GM19438 (cell line): Measurements from ENCODE around the gene GALNT18.

Source experiments
- ATAC-seq: cut with Tn5 transposase; IDR thresholded peaks from one replicate; pipeline ENCODE4 v1.9.1; 2021; ENCODE audit warnings: low read depth; ENCODE audit not compliant: unreplicated experiment

Gene GALNT18

DNA sequence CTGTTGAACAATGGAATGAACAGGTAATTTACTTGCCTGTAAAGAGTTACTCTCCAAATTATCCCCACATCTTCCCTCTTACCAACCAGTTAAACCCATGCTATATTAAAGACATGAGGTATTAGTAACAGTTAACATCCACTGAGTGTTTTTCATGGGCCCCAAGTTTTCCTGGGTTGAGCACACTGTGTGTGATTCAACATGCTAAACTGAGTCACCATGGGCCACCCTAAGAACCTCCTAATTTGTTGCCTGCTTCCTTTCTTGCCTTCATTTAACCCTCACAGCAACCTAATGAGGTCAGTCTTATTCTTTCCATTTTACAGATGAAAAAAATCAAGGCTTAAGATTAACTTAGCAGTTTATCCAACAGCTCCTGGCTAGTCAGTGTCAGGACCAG is 51.0 kb downstream of the GALNT18 start:
- ATAC-seq = no peak

DNA sequence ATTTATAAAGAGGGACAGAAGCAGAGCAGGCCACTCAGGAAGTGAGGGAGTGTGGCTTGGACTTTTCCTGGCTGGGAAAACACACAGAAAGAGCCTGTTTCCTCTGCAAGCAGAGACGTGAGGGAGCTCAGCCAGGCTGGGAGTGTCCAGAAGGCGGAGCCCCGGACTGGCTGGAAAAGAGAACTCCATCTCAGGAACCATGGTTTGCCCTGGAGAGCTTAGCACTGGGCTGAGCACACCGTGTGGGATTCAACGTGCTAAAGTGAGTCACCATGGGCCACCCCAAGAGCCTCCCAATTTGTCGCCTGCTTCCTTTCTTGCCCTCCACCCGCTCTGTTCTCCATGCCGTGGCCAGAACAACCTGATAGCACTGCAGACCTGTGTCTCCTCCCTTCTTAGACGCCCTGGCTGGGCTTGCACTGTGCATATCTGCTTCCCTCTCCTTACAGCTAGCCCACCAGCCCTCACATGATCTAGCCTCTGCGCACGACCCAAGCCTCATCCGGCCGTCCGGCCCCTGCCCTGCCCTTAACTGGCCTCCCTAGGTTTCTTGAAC is 51.8 kb downstream of the GALNT18 start:
- no peak for ATAC-seq

DNA sequence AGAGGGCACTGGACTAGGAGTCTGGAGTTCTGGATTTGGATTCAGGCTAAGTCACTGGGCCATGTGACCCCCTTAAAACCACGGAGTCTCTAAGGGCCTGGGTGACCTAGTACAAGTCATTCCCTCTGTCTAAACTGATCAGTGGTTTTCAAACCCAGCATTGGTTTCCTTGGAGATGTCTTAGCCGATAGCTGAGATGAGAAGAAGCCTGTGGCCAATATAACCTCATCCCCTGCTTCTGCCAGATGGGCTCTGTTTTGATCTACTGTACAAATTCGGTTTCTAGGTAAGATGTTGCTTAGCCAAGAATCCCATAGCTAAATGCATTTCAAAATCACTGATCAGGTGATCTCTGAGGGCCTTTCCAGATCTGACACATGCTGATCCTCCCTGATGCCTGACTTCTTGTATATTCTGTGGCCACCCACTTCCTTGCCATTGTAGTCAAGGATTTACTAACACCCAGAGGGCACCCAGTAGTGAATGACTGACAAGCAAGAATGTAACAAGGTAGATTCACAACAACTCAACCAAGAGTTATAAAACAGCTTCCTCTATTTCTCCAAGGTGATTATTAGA is 53.1 kb downstream of the GALNT18 start:
- no peak for ATAC-seq

DNA sequence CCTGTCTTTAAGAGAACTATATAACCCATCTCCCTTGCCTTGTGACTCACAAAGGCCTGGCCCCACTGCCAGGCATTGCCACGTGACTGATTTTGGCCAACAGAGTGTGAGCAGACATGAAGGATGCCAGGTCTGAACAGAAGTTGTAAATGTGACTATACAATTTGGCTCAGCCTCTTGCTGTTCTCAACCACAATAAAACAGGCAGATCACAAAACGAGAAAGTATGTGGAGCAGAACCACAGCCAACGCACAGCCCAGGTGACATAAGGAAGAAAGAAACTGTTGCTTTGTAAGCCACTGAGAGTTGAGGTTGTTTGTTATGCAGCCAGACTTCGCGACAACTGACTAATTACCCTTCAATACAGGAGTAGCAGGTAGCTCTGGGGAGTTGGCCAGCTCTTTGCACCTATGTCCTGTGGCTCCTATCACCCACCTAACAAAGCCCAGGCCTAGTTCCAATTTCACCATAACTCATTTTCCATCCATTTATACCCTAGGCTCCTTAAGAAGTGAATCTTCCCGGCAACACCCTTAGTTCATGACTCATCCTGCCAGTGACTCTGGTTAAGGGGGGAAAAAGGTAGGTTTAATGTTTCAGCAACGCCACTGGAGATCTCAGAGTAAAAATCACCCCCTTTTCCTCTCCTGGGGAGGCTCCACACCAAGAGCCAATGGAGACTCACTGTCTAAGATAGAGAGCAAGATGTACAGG is 53.7 kb downstream of the GALNT18 start:
- no peak for ATAC-seq

DNA sequence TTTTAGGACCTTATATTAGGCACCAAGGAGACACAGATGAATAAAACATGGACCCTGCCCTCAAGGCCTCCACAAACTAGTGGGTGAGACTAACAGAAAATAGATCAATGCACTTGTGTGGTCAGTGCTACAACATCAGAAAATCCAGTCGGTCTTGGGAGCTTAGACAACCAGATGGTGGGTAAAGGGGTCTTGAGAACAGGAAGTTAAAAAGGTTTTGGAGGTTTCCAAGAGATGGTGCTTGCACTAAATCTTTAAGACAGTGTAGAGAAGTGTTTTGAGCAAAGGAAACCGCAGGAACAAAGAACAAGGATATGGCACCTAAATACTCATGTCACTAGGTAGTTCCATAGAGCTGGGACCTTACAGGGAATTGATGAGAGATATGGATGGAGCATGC is 56.2 kb downstream of the GALNT18 start:
- ATAC-seq = no peak

DNA sequence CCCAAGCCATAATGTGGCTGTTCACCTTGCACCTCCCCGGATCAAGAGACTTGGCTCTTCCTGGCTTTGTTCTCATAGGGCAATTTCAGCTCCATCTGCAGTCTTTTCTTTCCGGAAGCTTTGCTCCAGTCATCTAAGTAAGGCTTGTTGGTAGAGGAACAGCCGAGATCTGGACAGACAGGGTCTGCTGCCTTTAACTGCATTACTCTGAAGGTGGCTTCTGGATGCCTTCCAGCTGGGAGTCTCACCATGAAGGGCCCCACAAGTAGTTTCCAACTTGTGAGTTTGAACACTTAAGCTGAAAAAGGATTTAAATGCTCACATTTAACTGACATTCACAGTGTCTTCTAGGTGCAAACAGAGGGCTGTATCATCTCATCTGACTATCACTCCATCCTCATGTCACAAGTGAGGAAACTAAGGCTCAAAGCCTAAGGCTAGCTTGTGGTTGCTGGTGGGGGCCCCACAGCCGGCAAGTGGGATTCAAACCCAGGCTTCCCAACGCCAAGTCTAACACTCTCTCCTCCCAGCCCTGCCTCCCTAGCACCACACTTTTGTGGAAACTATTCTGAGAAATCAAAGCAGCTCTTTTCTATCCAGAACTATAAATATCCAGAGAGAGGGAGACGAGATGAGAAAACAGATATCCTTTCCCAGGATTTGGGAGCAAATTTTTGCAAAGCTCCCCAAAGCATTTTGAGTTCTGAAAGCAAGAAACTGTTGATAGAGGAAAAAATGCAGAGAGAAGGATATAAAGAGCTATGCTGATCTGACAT is 58.4 kb downstream of the GALNT18 start:
- ATAC-seq = no peak

DNA sequence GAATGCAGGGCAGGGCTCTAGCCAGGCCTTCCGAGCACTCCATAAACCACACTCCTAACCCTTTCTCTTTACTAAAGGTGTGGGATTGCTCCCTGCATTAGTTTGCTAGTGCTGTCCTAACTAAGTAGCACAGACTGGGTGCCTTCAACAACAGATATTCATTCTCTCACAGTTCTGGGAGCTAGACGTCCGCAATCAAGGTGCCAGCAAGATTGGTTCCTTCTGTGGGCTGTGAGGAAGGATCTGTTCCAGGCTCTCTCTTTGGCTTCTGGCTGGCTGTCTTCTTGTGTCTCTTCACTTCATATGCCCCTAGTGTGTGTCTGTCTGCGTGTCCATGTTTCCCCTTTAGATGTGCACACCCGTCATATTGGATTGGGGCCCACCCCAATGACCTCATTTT is 59.8 kb downstream of the GALNT18 start:
- no peak for ATAC-seq

DNA sequence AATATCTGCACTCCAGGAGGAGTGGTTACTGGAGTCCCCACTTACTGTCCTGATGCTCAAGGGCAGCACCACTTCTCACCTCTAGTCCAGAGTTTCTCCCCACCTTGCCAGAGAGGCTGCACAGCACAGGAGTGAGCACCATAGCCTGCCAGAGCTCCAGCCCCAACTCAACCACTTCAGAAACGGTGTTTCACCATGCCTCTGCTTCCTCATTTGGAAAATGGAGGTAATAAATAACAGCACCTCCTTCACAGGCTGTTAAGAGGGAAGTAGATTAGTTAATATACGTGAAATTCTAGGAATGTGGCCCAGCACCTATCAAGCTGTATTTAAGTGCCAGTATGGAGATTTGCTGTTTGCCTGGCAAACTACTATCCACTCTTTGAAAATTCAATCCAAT is 63.0 kb downstream of the GALNT18 start:
- no peak for ATAC-seq

DNA sequence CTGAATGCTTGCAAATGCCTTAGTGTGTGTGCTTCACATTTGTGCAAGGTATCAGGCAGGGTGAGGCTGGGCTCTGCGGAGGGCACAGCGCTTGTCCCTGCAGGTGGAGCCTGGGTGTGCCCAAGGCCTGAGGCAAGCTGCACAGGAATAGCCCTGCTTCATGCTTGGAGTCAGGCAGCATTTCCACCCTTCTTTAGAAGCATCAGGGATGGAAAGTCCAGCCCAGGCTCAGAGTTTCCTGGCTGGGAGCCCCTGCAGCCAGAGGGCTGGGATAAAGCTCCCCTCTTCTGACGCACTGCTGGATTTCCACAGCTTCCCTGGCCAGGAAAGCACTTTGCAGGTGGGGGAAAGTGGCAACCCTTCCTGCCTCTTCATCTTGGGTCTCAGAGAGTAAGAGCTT is 63.4 kb downstream of the GALNT18 start:
- no peak for ATAC-seq

DNA sequence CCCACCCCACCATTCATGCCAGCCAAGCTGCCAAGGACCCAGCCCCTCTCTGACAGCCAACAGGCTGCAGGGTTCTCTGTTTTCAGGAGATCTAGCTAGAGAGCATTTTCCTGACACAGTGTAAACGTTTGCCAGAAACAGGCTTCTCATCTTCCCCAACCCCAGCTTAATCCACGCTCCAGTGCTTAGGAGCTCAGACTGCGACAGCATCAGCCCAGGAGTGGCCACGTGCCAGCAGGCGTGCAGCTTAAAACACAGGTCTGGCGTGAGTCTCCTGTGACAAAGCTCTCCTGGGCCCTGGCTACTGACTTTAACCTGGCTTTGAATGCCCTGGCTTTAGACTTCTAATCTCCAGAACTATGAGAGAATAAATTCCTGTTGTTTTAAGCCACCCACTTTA is 66.6 kb downstream of the GALNT18 start:
- ATAC-seq = no peak

DNA sequence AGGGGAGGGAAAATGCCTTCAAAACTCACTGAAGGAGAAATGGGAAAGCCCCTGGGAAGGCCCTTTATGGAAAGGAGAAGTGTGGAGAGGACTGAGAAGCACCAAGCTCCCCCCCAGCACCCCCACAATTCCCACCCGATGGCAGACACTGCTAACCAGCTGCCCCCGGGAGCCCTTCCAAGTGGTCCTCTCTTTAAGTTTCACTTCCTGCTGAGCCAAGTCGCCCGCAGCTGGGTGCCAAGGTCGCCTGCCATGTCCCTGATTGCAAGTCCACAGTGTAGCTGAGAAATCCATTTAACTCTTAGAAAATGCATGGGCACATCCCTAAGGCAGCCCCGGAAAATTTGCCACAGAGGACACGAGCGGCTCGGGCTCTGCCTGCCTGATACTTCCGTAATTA is 68.2 kb downstream of the GALNT18 start:
- ATAC-seq = no peak

DNA sequence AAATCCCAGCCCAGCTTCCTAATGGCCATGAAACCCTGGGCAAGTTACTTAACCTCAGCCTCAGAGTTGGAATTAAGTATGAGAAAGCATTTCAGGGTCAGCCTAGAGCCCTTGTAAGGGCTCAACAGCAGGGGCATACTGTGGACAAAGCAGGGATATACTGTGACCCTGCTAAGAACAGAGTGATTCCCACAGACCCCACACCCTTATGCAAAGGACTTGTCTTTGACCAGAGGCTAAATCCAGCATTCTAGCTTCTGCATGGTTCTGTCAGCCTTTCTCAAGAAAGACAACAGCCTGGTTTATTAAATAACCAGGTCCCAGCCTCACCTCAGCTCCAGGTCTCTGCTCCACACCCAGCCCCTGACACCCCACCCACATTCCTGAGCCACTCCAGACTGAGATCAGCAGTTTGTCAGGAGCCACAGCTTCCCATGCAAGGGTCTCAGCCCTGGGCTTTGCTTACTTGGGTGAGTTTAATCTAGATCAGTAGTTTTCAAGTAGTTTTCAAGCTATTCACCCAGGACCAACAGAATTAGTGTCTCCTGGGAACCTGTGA is 69.2 kb downstream of the GALNT18 start:
- ATAC-seq = no peak

DNA sequence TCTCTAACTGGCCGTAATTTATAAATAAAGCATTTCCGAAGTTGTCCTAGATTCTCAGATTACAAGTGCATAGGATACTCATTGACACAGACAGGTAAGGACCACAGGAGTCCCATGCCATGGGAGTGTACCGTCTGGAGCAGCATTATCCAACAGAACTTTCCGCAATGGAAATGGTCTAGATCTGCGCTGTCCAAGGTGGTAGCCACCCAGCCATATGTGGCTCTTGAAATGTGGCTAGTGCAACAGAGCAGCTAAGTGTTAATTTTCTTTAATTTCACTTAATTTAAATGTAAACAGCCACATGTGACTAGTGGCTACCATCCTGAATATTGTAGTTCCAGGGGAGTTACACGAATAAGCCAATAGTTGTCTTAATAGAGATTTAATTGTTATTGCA is 71.3 kb downstream of the GALNT18 start:
- no peak for ATAC-seq

DNA sequence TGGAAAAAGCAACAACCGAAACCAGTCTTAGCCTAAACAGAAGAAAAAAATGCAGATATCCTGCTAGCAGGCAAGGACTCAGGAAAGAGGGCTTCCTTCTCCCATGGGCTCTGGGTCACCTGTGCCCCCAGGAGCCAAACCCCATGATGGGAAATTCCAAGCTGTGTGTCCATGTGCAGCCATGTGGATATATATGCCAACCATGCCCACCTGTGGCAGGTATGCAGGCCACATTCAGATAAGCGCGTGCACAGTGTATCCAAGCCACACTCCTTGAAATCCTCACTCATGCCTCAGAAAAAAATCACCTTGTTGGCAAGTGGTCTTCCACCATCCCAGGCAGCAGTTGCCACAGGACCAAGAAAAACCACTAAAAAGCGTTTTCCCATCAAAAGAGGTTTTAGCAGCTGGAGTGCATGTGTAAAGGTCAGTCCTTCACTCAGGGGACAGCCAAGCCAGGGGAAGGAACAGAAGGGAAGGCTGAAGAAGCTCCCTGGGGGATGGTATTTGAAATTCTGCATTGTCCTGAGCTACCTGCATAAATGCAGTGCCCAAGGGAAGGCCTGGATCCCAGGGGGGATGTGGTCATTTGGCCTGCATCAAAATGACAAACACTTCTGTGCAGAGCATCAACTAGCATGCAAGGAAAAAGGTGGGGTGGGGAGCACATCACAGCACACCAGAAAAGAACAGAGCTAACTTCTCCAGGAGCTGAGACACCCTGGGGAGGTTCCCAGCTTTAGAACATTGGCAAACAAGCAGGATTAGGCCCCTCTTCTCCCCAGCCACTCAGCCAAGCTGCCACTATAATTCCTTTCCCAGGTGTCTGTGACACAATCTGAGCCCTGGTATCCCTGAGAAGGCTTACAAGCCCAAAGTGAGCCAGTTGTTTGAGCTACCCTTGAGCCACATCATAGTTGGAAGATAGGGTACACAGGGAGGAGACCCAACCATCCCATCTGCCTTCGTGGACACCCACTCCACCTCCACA is 76.2 kb downstream of the GALNT18 start:
- ATAC-seq = no peak

DNA sequence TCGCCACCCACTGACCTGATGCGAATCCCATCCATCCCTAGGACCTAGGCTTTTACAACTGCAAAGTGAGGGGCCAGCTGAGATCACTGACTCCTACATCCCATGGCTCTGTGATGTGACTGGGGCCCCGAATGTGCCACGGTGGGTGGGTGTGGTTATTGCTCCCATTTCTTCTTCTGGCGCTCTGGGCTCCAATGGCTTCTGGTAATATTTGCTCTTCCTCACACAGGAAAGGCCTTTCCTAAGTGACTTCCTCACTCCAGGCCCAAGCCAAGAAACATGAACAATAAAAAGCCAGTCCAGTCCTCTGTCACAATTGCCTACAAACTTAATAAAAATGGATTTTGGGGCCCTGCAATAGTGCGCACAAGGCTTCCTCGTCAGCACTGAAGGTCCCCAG is 78.1 kb downstream of the GALNT18 start:
- no peak for ATAC-seq

DNA sequence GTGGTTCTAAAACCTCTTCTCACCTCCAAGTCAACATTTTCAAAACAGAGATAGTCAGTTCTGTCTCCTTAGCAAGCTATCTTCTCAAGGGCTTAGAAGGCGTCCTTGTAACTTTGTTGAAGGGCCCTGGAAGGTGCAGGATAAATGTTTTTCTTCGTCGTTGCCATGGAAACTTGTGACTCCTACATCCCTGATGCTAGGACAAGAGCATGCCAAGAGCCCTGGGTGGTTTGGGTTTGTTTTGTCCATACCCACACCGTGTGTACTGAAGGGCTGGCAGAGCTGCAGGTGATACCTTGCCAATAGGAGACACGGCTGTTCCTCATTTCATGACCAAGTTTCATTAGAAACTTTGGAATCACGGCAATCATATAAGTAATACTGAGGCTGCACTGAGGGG is 81.6 kb downstream of the GALNT18 start:
- ATAC-seq = no peak

DNA sequence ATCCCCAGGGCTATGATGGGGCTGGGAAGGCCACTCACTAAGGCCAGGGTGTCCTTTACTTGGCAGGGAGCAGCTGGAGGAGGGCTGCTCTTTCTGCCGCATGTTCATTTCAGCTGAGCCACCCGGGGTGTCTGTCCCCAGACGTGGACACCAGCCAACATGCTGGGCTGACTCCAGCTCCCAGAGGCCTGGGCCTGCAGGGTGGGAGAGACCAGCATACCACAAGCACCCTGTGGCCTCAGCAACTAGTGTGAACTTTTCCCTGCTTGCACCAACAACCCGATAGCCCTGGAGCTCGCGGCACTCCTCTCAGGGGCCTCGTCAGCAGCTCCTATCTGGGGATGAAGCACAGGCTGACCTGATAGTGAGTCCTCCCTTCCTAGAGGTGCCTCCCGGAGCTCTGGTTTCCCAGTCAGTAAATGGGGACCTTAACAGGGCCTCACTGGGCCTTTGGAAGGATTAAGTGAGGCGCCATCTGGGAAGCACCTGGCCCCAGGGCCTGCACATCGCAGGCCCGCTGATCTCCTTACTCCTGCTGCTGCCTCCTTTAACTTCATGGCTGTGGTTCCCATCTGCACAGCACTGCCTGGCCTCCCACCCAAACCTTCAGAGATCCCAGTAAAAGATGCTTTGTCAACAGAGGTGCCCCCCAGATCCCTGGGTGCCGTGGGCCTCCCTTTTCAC is 83.4 kb downstream of the GALNT18 start:
- no peak for ATAC-seq

DNA sequence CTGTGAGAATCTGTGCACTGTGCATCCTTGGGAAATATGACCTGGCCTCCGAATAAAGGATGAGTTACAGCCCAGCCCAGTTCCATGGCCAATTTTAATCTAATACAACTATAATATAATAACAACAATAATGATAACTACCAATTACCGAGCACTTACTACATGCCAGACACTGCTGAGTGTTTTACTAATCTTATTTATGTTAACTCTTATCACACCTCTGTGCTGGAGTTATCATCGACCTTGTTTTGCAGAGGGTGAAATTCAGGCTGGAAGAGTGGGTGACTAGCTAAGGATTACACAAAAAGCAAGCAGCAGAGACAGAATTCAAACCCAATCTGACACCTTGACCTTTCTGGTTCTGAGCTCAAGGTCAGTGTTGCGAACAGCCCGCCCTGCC is 83.9 kb downstream of the GALNT18 start:
- ATAC-seq = no peak

DNA sequence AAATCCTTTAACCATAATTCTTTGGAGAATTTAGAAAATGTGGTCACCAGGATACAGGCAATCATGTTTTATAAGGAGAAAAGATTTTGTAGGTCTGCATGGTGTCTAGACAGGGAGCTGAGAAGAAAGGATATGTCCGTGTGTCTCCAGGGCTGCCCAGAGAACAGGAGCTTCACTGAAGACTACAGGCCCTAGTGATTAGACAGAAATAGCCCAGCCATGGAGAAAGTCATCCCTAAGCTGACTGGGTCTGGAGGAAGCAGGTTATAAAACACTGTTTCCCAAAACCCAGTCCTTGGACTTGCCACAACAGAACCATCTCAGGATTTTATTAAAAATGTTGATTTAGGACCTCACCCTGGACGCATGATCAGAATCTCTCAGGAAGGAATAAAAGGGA is 84.4 kb downstream of the GALNT18 start:
- no peak for ATAC-seq

DNA sequence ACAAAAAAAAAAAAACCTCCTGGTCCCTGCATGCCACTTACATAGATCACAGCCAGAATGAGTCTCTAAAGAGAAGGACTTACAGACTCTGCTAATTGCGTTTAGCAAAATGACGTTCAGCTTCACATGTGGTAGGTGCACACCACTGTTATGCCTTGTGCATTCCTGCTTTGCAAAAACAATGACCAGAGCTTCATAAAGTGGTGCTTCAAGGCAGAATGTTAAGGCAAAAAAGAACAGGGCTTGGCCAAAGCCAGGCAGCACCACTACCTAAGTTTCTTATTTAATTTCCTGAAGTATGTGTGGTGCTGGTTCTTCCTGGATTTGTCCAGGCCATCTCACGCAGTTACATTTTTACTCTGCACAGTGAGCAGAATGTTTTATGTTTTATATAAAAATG is 85.2 kb downstream of the GALNT18 start:
- no peak for ATAC-seq
